Measurements from ENCODE around the gene BEX2.
"Not testable (repeated sequence)": the region's sequence is repeated elsewhere in the genome, so short reads cannot be mapped to it uniquely, and the experiment has no call there.

BEX2 gene

GRCh38 chrX:103310555-103311398 lies at the start of gene BEX2:
Gene BEX2 (minus strand): TSS chrX:103310990. CDS start chrX:103309976, 1,014 bp downstream.
- no peak for TF ChIP-seq CTCF (IDR thresholded peaks at IDR 0.05; ENCODE audit: insufficient read depth, missing control alignments)
- FAIRE-seq = no peak
- DNase-seq (ENCODE audit: insufficient read length, low spot score) = peak; percentile 27

- TF ChIP-seq CTCF (IDR thresholded peaks at IDR 0.05; ENCODE audit: insufficient read depth, missing control alignments) = no peak
- FAIRE-seq (no peak), DNase-seq (ENCODE audit: insufficient read length, low spot score) (no peak)
These were observed 49.3 kb upstream of the BEX2 start for GRCh38 chrX:103360092-103360491.

GRCh38 chrX:103359605-103360004 lies 48.8 kb upstream of the BEX2 start:
- DNase-seq (ENCODE audit: insufficient read length, low spot score); FAIRE-seq: not testable (repeated sequence)

- no peak for TF ChIP-seq CTCF (IDR thresholded peaks at IDR 0.05; ENCODE audit: insufficient read depth, missing control alignments)
- no peak for FAIRE-seq
- no peak for DNase-seq (ENCODE audit: insufficient read length, low spot score)
These were observed 47.1 kb upstream of the BEX2 start for GRCh38 chrX:103357871-103358270.

- DNase-seq (ENCODE audit: insufficient read length, low spot score) (no peak), FAIRE-seq (no peak)
- no peak for TF ChIP-seq CTCF (IDR thresholded peaks at IDR 0.05; ENCODE audit: insufficient read depth, missing control alignments)
These were observed 46.1 kb upstream of the BEX2 start for GRCh38 chrX:103356858-103357257.

- FAIRE-seq (peak; percentile 79), DNase-seq (ENCODE audit: insufficient read length, low spot score) (no peak)
These were observed 45.5 kb upstream of the BEX2 start, which contains the start of gene TCEAL9 for GRCh38 chrX:103356130-103356798. Gene TCEAL9 (plus strand): TSS chrX:103356506. CDS start chrX:103357685, 1,179 bp downstream.

More at GRCh38 chrX:103356130-103356798, 45.5 kb upstream of the BEX2 start, which contains the start of gene TCEAL9:
- no peak for TF ChIP-seq CTCF (IDR thresholded peaks at IDR 0.05; ENCODE audit: insufficient read depth, missing control alignments)
